EL (cell line): ENCODE measurements around the gene REEP1.

ENCODE experiments used
- DNase-seq: peaks from one replicate; pipeline ENCODE4 v3.0.0-alpha.2; 2016

Gene REEP1

GRCh38 chr2:86193901-86194567 lies 143.4 kb downstream of the REEP1 start:
- DNase-seq = peak; percentile 24

- DNase-seq = no peak
Observed at GRCh38 chr2:86189782-86190416, 147.5 kb downstream of the REEP1 start.

- no peak for DNase-seq
Observed at GRCh38 chr2:86186431-86186830, 151.0 kb downstream of the REEP1 start.

- no peak for DNase-seq
Observed at GRCh38 chr2:86185517-86186212, 151.8 kb downstream of the REEP1 start.

- DNase-seq = no peak
Observed at GRCh38 chr2:86176597-86176996, 160.8 kb downstream of the REEP1 start.

- DNase-seq = no peak
Observed at GRCh38 chr2:86175828-86176227, 161.6 kb downstream of the REEP1 start.

GRCh38 chr2:86174445-86174844 lies 163.0 kb downstream of the REEP1 start:
- no peak for DNase-seq

- no peak for DNase-seq
Observed at GRCh38 chr2:86172610-86173009, 164.8 kb downstream of the REEP1 start.

GRCh38 chr2:86171295-86171694 lies 166.1 kb downstream of the REEP1 start:
- DNase-seq = no peak

GRCh38 chr2:86170449-86170848 lies 167.0 kb downstream of the REEP1 start:
- no peak for DNase-seq
